ENCODE results near the gene STN1. TPM values are rescaled to one million over a fixed set of nuclear protein-coding genes. Genes with fewer than 3 reads are reported as not detected.

STN1 gene
- total RNA-seq = 31.3 TPM

DNA sequence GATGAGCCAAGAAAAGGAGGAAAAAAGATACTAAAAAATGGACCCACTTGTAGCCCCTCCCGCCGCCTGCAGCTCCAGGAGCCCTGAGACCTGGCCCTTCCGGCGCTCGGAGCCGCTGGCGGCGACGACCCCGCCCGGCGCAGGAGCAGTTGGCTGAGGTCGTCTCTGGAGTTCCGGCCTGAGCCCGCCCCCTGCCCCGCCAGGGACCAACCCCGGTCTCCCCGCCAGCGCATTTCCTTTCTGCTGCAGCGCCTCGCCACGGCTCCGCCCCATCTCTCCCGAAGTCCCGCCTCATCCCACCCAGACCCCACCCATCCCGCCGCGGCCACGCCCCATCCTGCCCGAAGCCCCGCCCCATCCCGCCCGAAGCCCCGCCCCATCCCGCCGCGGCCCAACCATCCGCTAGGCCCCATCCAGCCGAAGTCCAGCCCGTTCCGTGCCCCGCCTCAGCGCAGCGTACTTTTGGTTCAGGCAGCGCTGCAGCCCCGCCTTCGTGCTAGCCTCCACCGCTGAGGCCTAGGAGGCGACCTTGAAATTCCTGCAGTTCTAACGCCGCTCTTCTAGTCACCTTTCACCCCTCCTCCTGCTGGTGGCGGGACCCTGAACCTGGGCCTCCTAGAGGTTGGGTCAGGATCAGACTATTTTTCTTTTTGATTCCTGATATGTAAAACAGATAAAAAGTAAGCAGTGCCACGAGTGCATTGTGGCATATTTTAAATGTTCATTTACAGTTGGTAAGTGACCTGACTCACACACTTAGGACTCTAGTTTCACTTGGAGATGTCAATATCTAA is at the start of gene STN1:
Gene STN1 (minus strand): TSS at position 132 of the 794 bp plus-strand sequence. CDS start 590 bp downstream, outside the sequence.
- ATAC-seq = peak; percentile 95

- ATAC-seq = peak; percentile 14
Measured at GRCh38 chr10:103967448-103968071, 49.6 kb upstream of the STN1 start.

- ATAC-seq = peak; percentile 98
Measured at GRCh38 chr10:103966671-103967447, 48.9 kb upstream of the STN1 start, which contains the start of gene SLK. Gene SLK (plus strand): TSS chr10:103967140. CDS start chr10:103967746, 606 bp downstream.

DNA sequence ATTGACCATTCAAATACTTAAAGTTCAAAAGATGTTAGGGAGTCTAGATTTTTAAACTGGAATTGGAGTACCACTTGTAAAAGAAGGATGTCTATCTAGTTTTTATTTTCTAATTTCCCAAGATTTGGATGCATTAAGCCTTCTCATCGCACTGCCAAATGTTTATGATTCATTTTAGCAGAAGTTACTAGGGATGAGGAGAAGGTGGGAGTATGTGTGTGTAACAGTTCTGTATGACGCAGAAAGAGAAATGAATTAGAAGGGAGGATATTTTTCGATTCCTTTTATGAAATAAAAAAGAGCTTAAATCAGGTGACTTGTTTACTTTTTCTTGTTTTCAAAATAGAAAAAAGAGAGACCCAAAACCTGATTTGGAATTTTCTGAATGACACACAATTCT is 42.1 kb upstream of the STN1 start:
- no peak for ATAC-seq

GRCh38 chr10:103958996-103959395 is 41.0 kb upstream of the STN1 start:
- ATAC-seq = peak; percentile 85

DNA sequence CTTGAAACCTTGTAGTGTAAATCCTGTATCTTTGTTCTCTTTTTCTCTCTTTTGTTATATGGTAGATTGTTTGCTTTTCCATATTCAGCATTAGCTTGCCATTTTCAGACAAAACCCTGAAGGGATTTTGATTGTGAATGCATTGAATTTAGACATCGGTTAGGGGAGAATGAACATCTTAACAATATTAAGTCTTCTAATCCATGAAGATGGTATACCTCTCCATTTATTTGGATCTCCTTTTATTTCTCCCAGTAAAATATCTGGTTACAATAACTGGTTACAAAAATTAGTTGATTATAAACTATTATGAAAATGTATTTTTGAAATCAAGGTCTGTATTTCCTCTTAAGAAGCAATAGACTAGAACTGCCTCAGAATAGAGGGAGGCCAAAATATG is 36.6 kb upstream of the STN1 start:
- no peak for ATAC-seq

DNA sequence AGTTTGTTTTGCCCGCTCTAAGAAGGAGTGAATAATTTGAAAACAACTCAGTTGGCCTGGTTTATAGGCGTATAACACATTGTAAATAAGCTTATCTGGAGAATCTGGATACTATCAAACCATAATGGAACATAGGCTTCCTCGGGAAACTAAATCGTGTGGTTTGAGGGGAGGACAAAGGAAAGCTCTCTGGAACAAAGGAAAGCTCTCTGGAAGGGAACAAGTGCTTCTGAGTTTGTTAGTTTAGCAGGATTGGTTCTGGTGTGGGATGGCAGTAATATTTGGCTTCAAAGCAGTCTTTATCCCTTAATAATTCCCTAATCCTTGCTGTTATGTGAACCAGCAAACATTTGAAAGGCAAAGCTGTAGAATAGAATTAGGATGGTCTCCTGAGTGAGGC is 34.0 kb upstream of the STN1 start:
- ATAC-seq = no peak

DNA sequence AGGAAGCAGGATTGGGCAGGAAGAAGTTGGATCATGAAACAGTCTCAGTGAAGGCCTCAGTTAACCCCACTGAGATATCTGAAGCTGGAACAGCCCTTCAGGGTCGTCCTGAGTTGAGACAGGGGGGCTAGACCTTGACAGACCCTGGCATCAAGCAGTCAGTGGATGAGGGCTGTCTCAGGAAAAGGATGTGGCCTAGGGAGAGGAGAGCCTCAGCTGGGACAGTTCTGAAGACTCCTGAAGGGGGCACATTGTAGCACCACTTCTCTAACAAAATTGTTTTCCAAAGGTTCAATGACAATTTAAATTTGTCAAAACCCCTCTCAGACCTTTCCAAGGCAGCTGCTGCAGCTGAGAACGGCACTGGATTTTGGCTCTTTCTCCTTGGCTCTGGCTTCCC is 33.2 kb upstream of the STN1 start:
- no peak for ATAC-seq

DNA sequence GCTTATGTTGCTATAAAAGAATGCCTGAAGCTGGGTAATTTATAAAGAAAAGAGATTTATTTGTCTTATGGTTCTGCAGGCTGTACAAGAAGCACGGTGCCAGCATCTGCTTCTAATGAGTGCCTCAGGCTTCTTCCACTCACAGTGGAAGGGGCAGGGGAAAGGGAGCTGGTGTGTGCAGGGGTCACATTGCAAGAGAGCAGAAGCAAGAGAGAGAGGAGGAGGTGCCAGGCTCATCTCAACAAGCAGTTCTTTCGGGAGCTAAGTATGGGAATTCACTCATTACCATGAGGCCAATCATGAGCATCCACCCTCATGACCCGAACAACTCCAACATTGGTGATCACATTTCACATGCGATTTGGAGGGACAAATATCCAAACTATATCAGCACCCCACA is 31.7 kb upstream of the STN1 start:
- ATAC-seq = no peak

DNA sequence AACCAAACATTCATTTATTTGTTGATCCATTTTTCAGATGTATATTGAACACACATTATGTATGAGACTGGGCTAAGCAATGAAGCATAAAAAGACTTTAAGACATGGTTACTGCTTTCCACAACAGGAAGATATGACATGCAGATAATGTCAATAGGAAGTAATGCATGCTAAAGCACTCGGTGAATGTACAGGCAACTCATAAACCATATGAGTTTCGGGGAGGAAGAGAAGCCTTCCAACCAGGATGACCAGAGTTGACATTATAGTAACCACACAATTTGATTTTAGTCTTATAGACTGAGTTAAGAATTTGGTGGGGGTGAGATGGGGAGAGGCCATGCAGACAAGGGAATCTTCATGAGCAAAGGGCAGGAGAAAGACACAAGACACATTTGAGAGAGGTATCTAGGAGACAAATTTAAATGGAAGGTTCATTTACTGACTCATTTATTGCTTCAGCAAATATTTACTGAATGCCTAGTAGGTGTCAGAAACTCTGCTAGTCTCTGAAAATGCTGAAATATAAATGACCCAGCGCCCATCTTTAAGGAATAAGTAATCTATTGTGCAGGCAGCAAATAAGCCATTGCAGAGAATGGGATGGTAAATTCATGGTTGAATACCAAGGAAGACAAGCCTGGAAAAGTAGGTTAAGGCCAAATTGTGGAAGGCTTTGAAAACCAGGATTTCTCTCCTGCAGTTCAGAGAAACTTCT is 30.0 kb upstream of the STN1 start:
- peak; percentile 32 for ATAC-seq

DNA sequence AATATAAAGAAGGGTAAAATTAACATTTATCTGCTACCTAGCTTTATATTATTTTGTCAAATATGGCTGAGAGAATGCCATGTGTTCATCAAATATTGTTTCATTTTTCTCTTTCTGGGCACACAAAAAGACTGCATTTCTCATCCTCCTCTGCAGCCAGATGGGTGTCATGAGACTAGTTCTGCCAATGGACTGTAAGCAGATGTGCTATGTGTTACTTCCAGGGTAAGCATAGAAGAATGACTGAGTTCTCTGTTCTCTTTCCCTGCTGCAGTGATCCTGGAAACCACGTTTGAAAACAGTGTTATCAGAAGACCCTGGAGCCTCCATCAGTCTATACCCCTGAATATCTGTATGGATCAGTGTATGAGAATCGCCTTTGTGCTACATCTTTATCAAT is 24.9 kb upstream of the STN1 start:
- ATAC-seq = no peak

GRCh38 chr10:103941801-103942200 is 23.8 kb upstream of the STN1 start:
- ATAC-seq = peak; percentile 89

DNA sequence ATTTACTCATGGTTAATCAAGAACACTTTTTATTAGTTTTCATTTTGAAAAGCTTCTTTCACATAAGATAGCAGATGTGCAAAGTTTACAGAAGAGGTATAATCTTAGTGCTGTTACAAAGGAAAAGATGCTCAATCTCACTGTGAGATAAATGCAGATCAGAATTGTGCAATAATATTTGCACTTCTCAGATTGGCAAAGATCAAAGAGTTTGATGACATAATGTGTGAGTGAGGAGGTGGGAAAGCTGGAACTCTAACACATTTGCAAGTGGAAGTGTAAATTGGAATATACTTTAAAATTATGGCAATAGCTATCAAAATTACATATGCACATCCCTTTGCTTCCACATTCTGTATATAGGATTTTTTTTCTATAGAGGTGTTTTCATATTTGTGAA is 21.5 kb upstream of the STN1 start:
- no peak for ATAC-seq

DNA sequence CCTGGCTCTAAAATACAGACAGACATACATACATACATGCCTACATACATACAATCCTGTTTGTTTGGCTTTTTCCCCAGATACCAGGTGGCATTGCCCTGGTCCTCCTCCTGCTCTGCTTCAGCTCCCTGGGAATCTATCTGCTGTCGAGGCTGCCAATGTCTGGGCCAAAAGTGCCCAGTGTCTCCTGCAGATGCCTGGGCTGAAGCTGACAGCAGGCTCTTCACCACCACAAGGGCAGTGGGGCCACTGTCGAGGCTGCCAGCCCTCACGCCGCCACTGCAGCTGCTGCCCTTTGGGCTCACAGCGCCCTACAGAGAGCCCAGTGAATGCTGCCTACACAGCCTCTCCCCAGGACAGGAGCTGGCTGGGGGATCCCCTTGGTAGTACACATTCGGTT is 18.0 kb upstream of the STN1 start:
- no peak for ATAC-seq

- no peak for ATAC-seq
Measured at GRCh38 chr10:103934308-103934707, 16.3 kb upstream of the STN1 start.

- no peak for ATAC-seq
Measured at GRCh38 chr10:103933557-103934121, 15.7 kb upstream of the STN1 start.

DNA sequence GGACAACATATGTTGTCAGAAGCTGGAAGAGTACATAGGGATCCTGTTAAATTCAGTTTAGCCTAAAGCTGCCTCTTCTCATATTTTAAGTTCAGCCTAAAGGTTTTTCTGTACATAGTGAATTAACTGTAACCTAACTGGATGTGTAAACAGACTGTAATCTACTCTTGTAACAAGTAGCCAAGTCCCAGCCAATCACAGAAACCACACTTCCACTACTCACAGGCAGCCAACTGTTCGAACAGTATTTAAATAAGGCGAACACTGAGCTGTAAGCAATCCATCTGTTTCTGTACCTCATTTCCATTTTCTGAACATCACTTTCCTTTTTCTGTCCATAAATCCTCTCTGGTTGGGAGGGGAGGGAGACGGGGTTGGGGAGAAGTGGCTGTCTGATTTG is 15.0 kb upstream of the STN1 start:
- ATAC-seq = no peak

DNA sequence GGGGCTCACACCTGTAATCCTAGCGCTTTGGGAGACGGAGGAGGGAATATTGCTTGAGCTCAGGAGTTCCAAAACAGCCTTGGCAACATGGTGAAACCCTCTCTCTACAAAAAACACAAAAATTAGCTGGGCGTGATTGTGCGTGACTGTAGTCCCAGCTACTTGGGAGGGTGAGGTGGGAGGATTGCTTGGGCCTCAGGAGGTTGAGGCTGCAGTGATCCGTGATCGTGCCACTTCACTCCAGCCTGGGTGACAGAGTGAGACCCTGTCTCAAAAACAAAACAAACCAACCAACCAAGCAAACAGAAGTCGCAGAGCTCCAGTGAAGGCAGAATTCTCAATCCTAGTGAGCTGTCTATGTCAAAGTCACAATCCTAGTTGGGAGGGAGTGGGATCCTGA is 14.3 kb upstream of the STN1 start:
- ATAC-seq = no peak

- ATAC-seq = peak; percentile 36
Measured at GRCh38 chr10:103931603-103932002, 13.6 kb upstream of the STN1 start.

- peak; percentile 76 for ATAC-seq
Measured at GRCh38 chr10:103930881-103931280, 12.9 kb upstream of the STN1 start.

DNA sequence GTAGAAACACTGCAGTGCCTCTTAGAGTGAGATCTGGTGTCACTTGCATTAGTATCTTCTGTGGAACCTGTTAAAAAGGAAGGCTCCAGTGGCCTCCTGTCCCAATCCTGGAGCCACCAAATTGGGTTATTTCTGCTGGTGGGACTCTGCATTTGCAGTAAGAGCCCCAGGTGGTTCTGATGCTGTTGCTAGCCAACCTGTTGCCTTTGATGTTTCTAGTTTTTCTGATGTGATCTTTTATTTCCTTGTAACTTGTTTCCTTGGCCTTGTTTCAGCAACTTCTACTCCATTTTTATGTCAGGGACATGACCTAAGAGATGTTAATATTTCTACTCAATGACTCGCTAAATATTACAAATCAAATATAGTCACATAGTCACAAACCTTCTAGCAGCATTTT is 12.5 kb upstream of the STN1 start:
- no peak for ATAC-seq

DNA sequence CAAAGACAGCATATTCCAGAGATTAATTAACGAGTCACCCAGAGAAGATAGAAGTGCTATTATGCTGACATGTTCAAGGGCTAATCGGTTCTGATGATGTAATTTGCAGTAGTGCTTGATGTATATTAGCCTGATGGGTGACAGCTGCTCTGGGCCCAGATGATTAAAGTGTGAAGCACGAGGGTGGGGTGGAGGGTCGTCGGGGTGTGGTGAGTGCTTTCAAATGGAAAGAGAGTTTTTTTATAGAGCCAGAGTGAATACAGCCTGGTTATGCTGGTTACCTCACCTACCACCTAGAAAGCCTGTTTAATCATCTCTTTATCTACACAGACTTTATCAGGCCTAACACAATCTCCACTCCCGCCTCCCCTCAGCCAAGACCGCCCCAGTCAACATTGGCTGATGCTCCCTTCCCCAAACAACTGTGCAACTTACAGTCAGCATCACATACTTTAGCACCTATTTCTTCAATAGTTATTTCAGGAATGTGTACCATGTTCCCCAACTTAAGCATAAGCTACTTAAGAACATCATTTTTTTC is 11.5 kb upstream of the STN1 start:
- ATAC-seq = no peak

Measured in esophagus mucosa (tissue), 1 donor.